Measurements from ENCODE around the gene PLXNB2. TPM values are rescaled to one million over a fixed set of nuclear protein-coding genes. Genes with fewer than 3 reads are reported as not detected.
A peak's percentile ranks its signal among the peaks of the same experiment; 100 is the strongest.

PLXNB2 gene
- total RNA-seq, 3 donors from 2014 or later, result 232 to 318 (median 250) TPM

DNA sequence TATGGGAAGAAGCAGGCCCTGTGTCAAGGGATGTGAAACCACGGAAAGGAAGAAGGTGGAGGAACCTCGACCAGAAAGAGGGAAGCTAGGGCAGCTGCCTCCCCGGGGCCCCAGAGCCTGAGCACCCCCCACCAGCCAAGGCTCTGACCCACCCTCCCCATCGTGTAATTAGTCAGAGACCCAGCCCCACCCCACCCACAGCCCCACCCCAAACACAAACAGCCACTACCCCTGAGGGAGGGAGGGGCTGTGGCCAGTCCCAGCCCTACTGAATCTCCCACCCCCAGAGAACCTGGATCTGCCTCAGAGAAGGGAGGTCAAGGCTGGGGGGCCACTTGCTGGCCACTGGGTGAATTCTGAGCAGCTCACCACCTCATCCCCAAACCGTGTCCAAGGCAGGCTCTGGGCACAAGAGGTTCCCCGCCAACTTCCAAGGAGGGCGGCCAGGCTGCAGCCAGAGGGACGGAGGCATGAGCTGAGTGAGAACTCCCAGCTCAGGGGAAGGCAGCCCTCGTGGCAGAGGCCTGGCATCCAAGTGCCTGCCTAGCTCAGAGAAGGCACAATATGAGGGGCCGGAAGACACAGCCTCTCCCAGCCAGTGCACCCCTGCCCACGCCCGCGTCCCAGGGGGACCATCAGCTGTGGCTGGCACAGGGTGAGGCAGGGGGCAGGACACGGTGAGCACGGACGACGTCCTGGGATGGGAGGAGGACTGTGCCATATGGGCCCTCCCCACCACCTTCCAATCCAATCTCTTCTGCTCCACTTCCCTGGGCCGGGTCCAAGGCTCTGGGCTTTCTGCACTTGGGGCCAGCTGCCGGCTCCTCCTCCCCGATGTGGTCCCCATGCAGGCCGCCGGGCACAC, 2.7 kb downstream of the PLXNB2 start:
- ATAC-seq (peak; percentile 27), DNase-seq (peak; percentile 62 to 80 (median 74))
- peaks cover 64% of the 10 kb centered on the region for H3K4me1 ChIP-seq (ENCODE audit: low read depth)
- no peak overlapping the region for H3K4me3 ChIP-seq
- TF ChIP-seq, protein P1, sequence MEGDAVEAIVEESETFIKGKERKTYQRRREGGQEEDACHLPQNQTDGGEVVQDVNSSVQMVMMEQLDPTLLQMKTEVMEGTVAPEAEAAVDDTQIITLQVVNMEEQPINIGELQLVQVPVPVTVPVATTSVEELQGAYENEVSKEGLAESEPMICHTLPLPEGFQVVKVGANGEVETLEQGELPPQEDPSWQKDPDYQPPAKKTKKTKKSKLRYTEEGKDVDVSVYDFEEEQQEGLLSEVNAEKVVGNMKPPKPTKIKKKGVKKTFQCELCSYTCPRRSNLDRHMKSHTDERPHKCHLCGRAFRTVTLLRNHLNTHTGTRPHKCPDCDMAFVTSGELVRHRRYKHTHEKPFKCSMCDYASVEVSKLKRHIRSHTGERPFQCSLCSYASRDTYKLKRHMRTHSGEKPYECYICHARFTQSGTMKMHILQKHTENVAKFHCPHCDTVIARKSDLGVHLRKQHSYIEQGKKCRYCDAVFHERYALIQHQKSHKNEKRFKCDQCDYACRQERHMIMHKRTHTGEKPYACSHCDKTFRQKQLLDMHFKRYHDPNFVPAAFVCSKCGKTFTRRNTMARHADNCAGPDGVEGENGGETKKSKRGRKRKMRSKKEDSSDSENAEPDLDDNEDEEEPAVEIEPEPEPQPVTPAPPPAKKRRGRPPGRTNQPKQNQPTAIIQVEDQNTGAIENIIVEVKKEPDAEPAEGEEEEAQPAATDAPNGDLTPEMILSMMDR (IDR thresholded peaks at IDR 0.05), result no peak
- no peaks in the 10 kb centered on the region for H3K9me3 ChIP-seq
- H3K36me3 ChIP-seq (ENCODE audit: low read depth), result no peaks in the 10 kb centered on the region
- intact Hi-C loops (cut with DNase I, micrococcal nuclease), result no loop called here

GRCh38 chr22:50303848-50304527, 3.5 kb downstream of the PLXNB2 start:
- TF ChIP-seq, protein P1 (IDR thresholded peaks at IDR 0.05), result no peak
- peak; percentile 26 for ATAC-seq

GRCh38 chr22:50303515-50303847, 4.0 kb downstream of the PLXNB2 start:
- ATAC-seq (no peak), DNase-seq (no peak)
- Histone ChIP-seq H3K4me1 (ENCODE audit: low read depth) (peaks cover 77% of the 10 kb centered on the region), H3K4me3 (no peak overlapping the region), H3K36me3 (ENCODE audit: low read depth) (no peaks in the 10 kb centered on the region), H3K9me3 (no peaks in the 10 kb centered on the region)
- TF ChIP-seq, protein P1 (IDR thresholded peaks at IDR 0.05), result no peak
- intact Hi-C loops (cut with DNase I, micrococcal nuclease), result no loop called here

More at GRCh38 chr22:50303848-50304527, 3.5 kb downstream of the PLXNB2 start:
- intact Hi-C loops (cut with DNase I, micrococcal nuclease), result no loop called here
- Histone ChIP-seq H3K9me3 (no peaks in the 10 kb centered on the region), H3K4me1 (ENCODE audit: low read depth) (peaks cover 72% of the 10 kb centered on the region), H3K4me3 (no peak overlapping the region), H3K36me3 (ENCODE audit: low read depth) (no peaks in the 10 kb centered on the region)
- DNase-seq, result peak; percentile 67 to 82 (median 76)

GRCh38 chr22:50302564-50302963, 4.9 kb downstream of the PLXNB2 start:
- no peak overlapping the region for H3K4me3 ChIP-seq
- H3K9me3 ChIP-seq, result no peaks in the 10 kb centered on the region
- intact Hi-C loops (cut with DNase I, micrococcal nuclease), result no loop called here
- ATAC-seq (no peak), DNase-seq (no peak)
- TF ChIP-seq, protein P1 (IDR thresholded peaks at IDR 0.05), result no peak
- no peaks in the 10 kb centered on the region for H3K36me3 ChIP-seq (ENCODE audit: low read depth)
- H3K4me1 ChIP-seq (ENCODE audit: low read depth), result peaks cover 75% of the 10 kb centered on the region

GRCh38 chr22:50302041-50302541, 5.4 kb downstream of the PLXNB2 start:
- Histone ChIP-seq H3K36me3 (ENCODE audit: low read depth) (no peaks in the 10 kb centered on the region), H3K4me1 (ENCODE audit: low read depth) (peaks cover 80% of the 10 kb centered on the region), H3K9me3 (no peaks in the 10 kb centered on the region), H3K4me3 (no peak overlapping the region)
- intact Hi-C loops (cut with DNase I, micrococcal nuclease), result no loop called here
- ATAC-seq (peak; percentile 5), DNase-seq (peak in 2 of 3 donors; percentile 70 to 78)
- TF ChIP-seq, protein P1 (IDR thresholded peaks at IDR 0.05), result no peak

All from mucosa of descending colon (tissue), 3 donors.